NK-92 treated with Interleukin-12 subunit alpha and Interleukin-12 subunit beta, amount 100 ng/mL, for 24 hours (cell line): ENCODE results near the gene PREB.
"Not testable (repeated sequence)": the region's sequence is repeated elsewhere in the genome, so short reads cannot be mapped to it uniquely, and the experiment has no call there.

Source experiments
- DNase-seq: peaks from one replicate; lab custom pipeline; 2025; lab: John Stamatoyannopoulos, UW

The PREB gene

GRCh38 chr2:27127883-27128667 lies 6.4 kb downstream of the PREB start:
- no peak for DNase-seq

- no peak for DNase-seq
Observed at GRCh38 chr2:27126252-27126710, 8.2 kb downstream of the PREB start.

- DNase-seq = no peak
Observed at GRCh38 chr2:27125104-27125503, 9.3 kb downstream of the PREB start.

GRCh38 chr2:27123302-27124150 lies 10.9 kb downstream of the PREB start, which contains the start of gene ABHD1:
TSS of gene ABHD1 (plus strand) at chr2:27123815. CDS start at chr2:27123949, 134 bp downstream.
- DNase-seq = no peak

- no peak for DNase-seq
Observed at GRCh38 chr2:27122791-27123190, 11.6 kb downstream of the PREB start.

GRCh38 chr2:27121906-27122305 lies 12.5 kb downstream of the PREB start:
- no peak for DNase-seq

- DNase-seq = not testable (repeated sequence)
Observed at GRCh38 chr2:27119330-27119670, 15.1 kb downstream of the PREB start.

GRCh38 chr2:27118525-27119329 lies 15.7 kb downstream of the PREB start, which contains the start of gene CGREF1:
TSS of gene CGREF1 (minus strand) at chr2:27119128. CDS start at chr2:27104366, 14,762 bp downstream.
- DNase-seq = no peak

- no peak for DNase-seq
Observed at GRCh38 chr2:27117995-27118524, 16.4 kb downstream of the PREB start.

- DNase-seq = no peak
Observed at GRCh38 chr2:27115519-27115918, 18.9 kb downstream of the PREB start.

GRCh38 chr2:27111392-27112078 lies 22.9 kb downstream of the PREB start:
- DNase-seq = not testable (repeated sequence)

GRCh38 chr2:27110603-27111352 lies 23.7 kb downstream of the PREB start:
- DNase-seq = not testable (repeated sequence)

GRCh38 chr2:27109083-27109482 lies 25.4 kb downstream of the PREB start:
- DNase-seq = no peak

GRCh38 chr2:27108221-27108620 lies 26.2 kb downstream of the PREB start:
- DNase-seq = no peak

GRCh38 chr2:27105981-27106380 lies 28.5 kb downstream of the PREB start:
- DNase-seq = no peak

GRCh38 chr2:27102329-27102728 lies 32.1 kb downstream of the PREB start:
- no peak for DNase-seq

- DNase-seq = no peak
Observed at GRCh38 chr2:27100036-27100435, 34.4 kb downstream of the PREB start.

- no peak for DNase-seq
Observed at GRCh38 chr2:27099334-27099955, 35.0 kb downstream of the PREB start.

GRCh38 chr2:27097341-27097740 lies 37.1 kb downstream of the PREB start:
- no peak for DNase-seq

GRCh38 chr2:27096748-27097297 lies 37.6 kb downstream of the PREB start:
- DNase-seq = no peak
